OCI-LY3 (cell line): ENCODE measurements around the gene ADGRB3.

ENCODE experiments used
- CTCF ChIP-seq: fragments of 200-600, 300-600 bp; sonication (generic); IDR thresholded peaks from 2 replicates; pipeline ENCODE4 v1.5.1; 2014; ENCODE audit warnings: antibody characterized with exemption, low read length, low read depth
- EZH2phosphoT487 ChIP-seq: fragments of 200-600 bp; shearing (Covaris generic); IDR thresholded peaks from 2 replicates; pipeline ENCODE4 v1.6.1; 2018; ENCODE audit warnings: antibody characterized with exemption, mixed run types, low read depth

GRCh38 chr6:69265706-69266105, 630.6 kb downstream of the ADGRB3 start:
- TF ChIP-seq CTCF (no peak), EZH2phosphoT487 (no peak)
